ENCODE data around the gene ADAP1. TPM values are rescaled to one million over a fixed set of nuclear protein-coding genes. Genes with fewer than 3 reads are reported as not detected.

The ADAP1 gene
- total and polyA plus RNA-seq, 2 of the 13 experiments (the other 11 are each of a cell fraction or from before 2014, with no cell fraction given): 10.5 to 24.6 TPM

- intact Hi-C loops (cut with micrococcal nuclease; ENCODE audit: unreplicated experiment) (no loop called here), in situ Hi-C loops (cut with HindIII; ENCODE audit: extremely low pct_ligation_motif_present, low pct_unique_long_range_greater_than_20kb) (loop anchor here (5.0 kb wide), 1 partner anchor 180 kb away; no protein-coding TSS in a partner anchor)
- Histone ChIP-seq H3K27ac (ENCODE audit: extremely low read length, insufficient read depth, low read length) (no peak overlapping the region), H3K4me3 (replicated peaks in 1 of 3; ENCODE audit: insufficient read depth in 1 of 3, low read depth in 2 of 3, low read length in 3 of 3) (no peak overlapping the region), H4K20me1 (ENCODE audit: insufficient read depth, low read length) (no peaks in the 10 kb centered on the region), H3K27me3 (ENCODE audit: control insufficient read depth in 1 of 2, insufficient read depth in 2 of 2, low read length in 2 of 2) (no peaks in the 10 kb centered on the region), H3K79me2 (ENCODE audit: insufficient read depth, low read length) (no peaks in the 10 kb centered on the region), H3K9me3 (ENCODE audit: low read length) (no peaks in the 10 kb centered on the region), H3K4me2 (ENCODE audit: low read depth, low read length) (no peak overlapping the region), H2AFZ (ENCODE audit: low read length) (no peak overlapping the region), H3K36me3 (replicated peaks in 1 of 2; ENCODE audit: control insufficient read depth in 1 of 2, insufficient read depth in 2 of 2, low read length in 2 of 2) (peaks cover 0 to 1% of the 10 kb centered on the region in 2 experiments; a peak in 1 of 5 replicates), H3K9ac (ENCODE audit: insufficient read depth, low read depth, low read length) (no peak overlapping the region), H3K4me1 (ENCODE audit: insufficient read depth, low read length) (peaks cover 10% of the 10 kb centered on the region)
- ATAC-seq: no peak
- POLR2A ChIA-PET: no interaction called here
- TF ChIP-seq RAD21 (CRISPR knock-in tag; IDR thresholded peaks at IDR 0.05) (0 out of 2 replicates have a peak, but pooled peaks have one; percentile 30), NFATC3 (CRISPR knock-in tag; IDR thresholded peaks at IDR 0.05) (no peak), AHDC1 (CRISPR knock-in tag; IDR thresholded peaks at IDR 0.05; ENCODE audit: borderline replicate concordance) (no peak), ZBTB33 (CRISPR knock-in tag; IDR thresholded peaks at IDR 0.05) (0 out of 2 replicates have a peak, but pooled peaks have one; percentile 42)
- FAIRE-seq: no peak
- WGBS (ENCODE audit: low lambda C conversion rate): 93% methylated on average over 26 of the region's 45 CpGs
- CTCF ChIA-PET (ENCODE audit: low intra/inter-chr PET ratio, low total read pairs): interaction anchor here (1.9 kb wide), 1 partner anchor 68 kb away, joined by 5 read pairs; no protein-coding TSS in a partner anchor
- DNase-seq (ENCODE audit: low spot score): no peak
- BruUV-seq (replicated peaks): no TSS peak
These were observed 43.2 kb upstream of the ADAP1 start for GRCh38 chr7:997404-998395.
